ENCODE data around the gene PARP15. TPM values are rescaled to one million over a fixed set of nuclear protein-coding genes. Genes with fewer than 3 reads are reported as not detected.
"Not testable (repeated sequence)": the region's sequence is repeated elsewhere in the genome, so short reads cannot be mapped to it uniquely, and the experiment has no call there.

Gene PARP15
- polyA plus RNA-seq, 4 donors = 0.21 to 0.36 (median 0.28) TPM

- no peak for DNase-seq (ENCODE audit: low read depth in 4 of 4, low spot score in 3 of 4)
Observed at GRCh38 chr3:122612696-122613095, 35.2 kb downstream of the PARP15 start.

- DNase-seq (ENCODE audit: low read depth in 4 of 4, low spot score in 3 of 4) = no peak
Observed at GRCh38 chr3:122615303-122615702, 37.9 kb downstream of the PARP15 start.

GRCh38 chr3:122618614-122619013, 41.2 kb downstream of the PARP15 start:
- DNase-seq (ENCODE audit: low read depth in 4 of 4, low spot score in 3 of 4) = no peak

GRCh38 chr3:122619040-122619439, 41.6 kb downstream of the PARP15 start:
- no peak for DNase-seq (ENCODE audit: low read depth in 4 of 4, low spot score in 3 of 4)

GRCh38 chr3:122620399-122620798, 42.9 kb downstream of the PARP15 start:
- no peak for DNase-seq (ENCODE audit: low read depth in 4 of 4, low spot score in 3 of 4)

- DNase-seq (ENCODE audit: low read depth in 4 of 4, low spot score in 3 of 4) = no peak
Observed at GRCh38 chr3:122621112-122621511, 43.7 kb downstream of the PARP15 start.

- no peak for DNase-seq (ENCODE audit: low read depth in 4 of 4, low spot score in 3 of 4)
Observed at GRCh38 chr3:122623031-122623829, 45.8 kb downstream of the PARP15 start.

- DNase-seq (ENCODE audit: low read depth in 4 of 4, low spot score in 3 of 4) = no peak
Observed at GRCh38 chr3:122626515-122627180, 49.2 kb downstream of the PARP15 start.

GRCh38 chr3:122627301-122627700, 49.9 kb downstream of the PARP15 start:
- no peak for DNase-seq (ENCODE audit: low read depth in 4 of 4, low spot score in 3 of 4)

GRCh38 chr3:122628567-122628966, 51.1 kb downstream of the PARP15 start:
- no peak for DNase-seq (ENCODE audit: low read depth in 4 of 4, low spot score in 3 of 4)

- no peak for DNase-seq (ENCODE audit: low read depth in 4 of 4, low spot score in 3 of 4)
Observed at GRCh38 chr3:122629763-122630162, 52.3 kb downstream of the PARP15 start.

- no peak for DNase-seq (ENCODE audit: low read depth in 4 of 4, low spot score in 3 of 4)
Observed at GRCh38 chr3:122635789-122636188, 58.3 kb downstream of the PARP15 start.

- DNase-seq (ENCODE audit: low read depth in 4 of 4, low spot score in 3 of 4) = no peak
Observed at GRCh38 chr3:122636697-122637096, 59.2 kb downstream of the PARP15 start.

GRCh38 chr3:122640437-122640999, 63.1 kb downstream of the PARP15 start:
- DNase-seq (ENCODE audit: low read depth in 4 of 4, low spot score in 3 of 4) = no peak

- DNase-seq (ENCODE audit: low read depth in 4 of 4, low spot score in 3 of 4) = no peak
Observed at GRCh38 chr3:122642935-122643334, 65.5 kb downstream of the PARP15 start.

GRCh38 chr3:122646146-122646988, 68.9 kb downstream of the PARP15 start:
- DNase-seq (ENCODE audit: low read depth in 4 of 4, low spot score in 3 of 4) = no peak

GRCh38 chr3:122651233-122651907, 73.9 kb downstream of the PARP15 start:
- not testable (repeated sequence) for DNase-seq (ENCODE audit: low read depth in 4 of 4, low spot score in 3 of 4)

- DNase-seq (ENCODE audit: low read depth in 4 of 4, low spot score in 3 of 4) = not testable (repeated sequence)
Observed at GRCh38 chr3:122651962-122652361, 74.5 kb downstream of the PARP15 start.

GRCh38 chr3:122658336-122658735, 80.9 kb downstream of the PARP15 start:
- not testable (repeated sequence) for DNase-seq (ENCODE audit: low read depth in 4 of 4, low spot score in 3 of 4)

- no peak for DNase-seq (ENCODE audit: low read depth in 4 of 4, low spot score in 3 of 4)
Observed at GRCh38 chr3:122660297-122660974, 83.0 kb downstream of the PARP15 start.

All from right renal pelvis (tissue), 4 donors.